ENCODE data around the gene FARSB. TPM values are rescaled to one million over a fixed set of nuclear protein-coding genes. Genes with fewer than 3 reads are reported as not detected.

FARSB gene
- total and polyA plus RNA-seq, 2 experiments from 2014 or later: 10.6 to 26.7 TPM

GRCh38 chr2:222606306-222606705 lies 49.6 kb downstream of the FARSB start:
- TF ChIP-seq CTCF (IDR thresholded peaks at IDR 0.05; ENCODE audit: low read depth, low read length): no peak
- H3K4me3 ChIP-seq: no peak overlapping the region
- H3K27me3 ChIP-seq: no peaks in the 10 kb centered on the region
- DNase-seq (ENCODE audit: low read depth in 1 of 2, low spot score in 1 of 2): no peak
- no peaks in the 10 kb centered on the region for H3K9me3 ChIP-seq (ENCODE audit: low read depth)
- no peak overlapping the region for H3K27ac ChIP-seq
- no peaks in the 10 kb centered on the region for H3K36me3 ChIP-seq
- H3K4me1 ChIP-seq (ENCODE audit: low read depth): no peaks in the 10 kb centered on the region

GRCh38 chr2:222604749-222605515 lies 51.0 kb downstream of the FARSB start:
- peak overlapping the region; percentile 65 for H3K27ac ChIP-seq
- DNase-seq (ENCODE audit: low read depth in 1 of 2, low spot score in 1 of 2): no peak
- H3K9me3 ChIP-seq (ENCODE audit: low read depth): no peaks in the 10 kb centered on the region
- no peak for TF ChIP-seq CTCF (IDR thresholded peaks at IDR 0.05; ENCODE audit: low read depth, low read length)
- H3K36me3 ChIP-seq: no peaks in the 10 kb centered on the region
- H3K4me1 ChIP-seq (ENCODE audit: low read depth): no peaks in the 10 kb centered on the region
- H3K27me3 ChIP-seq: no peaks in the 10 kb centered on the region
- H3K4me3 ChIP-seq: no peak overlapping the region

GRCh38 chr2:222603501-222603900 lies 52.4 kb downstream of the FARSB start:
- no peaks in the 10 kb centered on the region for H3K9me3 ChIP-seq (ENCODE audit: low read depth)
- no peaks in the 10 kb centered on the region for H3K36me3 ChIP-seq
- TF ChIP-seq CTCF (IDR thresholded peaks at IDR 0.05; ENCODE audit: low read depth, low read length): no peak
- no peak for DNase-seq (ENCODE audit: low read depth in 1 of 2, low spot score in 1 of 2)
- no peaks in the 10 kb centered on the region for H3K4me1 ChIP-seq (ENCODE audit: low read depth)
- no peak overlapping the region for H3K27ac ChIP-seq
- no peaks in the 10 kb centered on the region for H3K27me3 ChIP-seq
- H3K4me3 ChIP-seq: no peak overlapping the region

GRCh38 chr2:222598611-222599010 lies 57.3 kb downstream of the FARSB start:
- Histone ChIP-seq H3K27me3 (no peaks in the 10 kb centered on the region), H3K4me3 (no peak overlapping the region), H3K36me3 (no peaks in the 10 kb centered on the region), H3K27ac (no peak overlapping the region), H3K9me3 (ENCODE audit: low read depth) (no peaks in the 10 kb centered on the region), H3K4me1 (ENCODE audit: low read depth) (no peaks in the 10 kb centered on the region)
- no peak for DNase-seq (ENCODE audit: low read depth in 1 of 2, low spot score in 1 of 2)
- TF ChIP-seq CTCF (IDR thresholded peaks at IDR 0.05; ENCODE audit: low read depth, low read length): no peak

- Histone ChIP-seq H3K36me3 (no peaks in the 10 kb centered on the region), H3K4me3 (no peak overlapping the region), H3K9me3 (ENCODE audit: low read depth) (no peaks in the 10 kb centered on the region), H3K4me1 (ENCODE audit: low read depth) (no peaks in the 10 kb centered on the region), H3K27me3 (no peaks in the 10 kb centered on the region), H3K27ac (no peak overlapping the region)
- no peak for DNase-seq (ENCODE audit: low read depth in 1 of 2, low spot score in 1 of 2)
- no peak for TF ChIP-seq CTCF (IDR thresholded peaks at IDR 0.05; ENCODE audit: low read depth, low read length)
Observed at GRCh38 chr2:222595581-222595980, 60.3 kb downstream of the FARSB start.
